WTC11 (cell line): ENCODE results near the gene BPTF. TPM values are rescaled to one million over a fixed set of nuclear protein-coding genes. Genes with fewer than 3 reads are reported as not detected.

ENCODE experiments used
- ATAC-seq: fragments of 200-7000 bp; cut with Tn5 transposase; 2 replicates; pipeline ENCODE4 v1.10.0; 2021; ENCODE audit warnings: mild to moderate bottlenecking, moderate library complexity
- CTCF ChIA-PET: fragments of 300-600 bp; sonication (Branson Sonifier 250); formaldehyde crosslinking; loops from one replicate; lab custom pipeline; 2021; ENCODE audit warnings: antibody characterized with exemption; lab: Charles Lee
- POLR2A ChIA-PET: fragments of 350-600 bp; sonication (Branson Sonifier 250); formaldehyde crosslinking; loops from one replicate; lab custom pipeline; 2021; ENCODE audit warnings: antibody characterized with exemption; lab: Charles Lee
- DNase-seq: peaks from one replicate; pipeline ENCODE4 v3.0.0; 2021; ENCODE audit warnings: low spot score
- H3K27ac Mint-ChIP-seq: 2 replicates; pipeline ENCODE4 v1.8.0; 2021; ENCODE audit warnings: mixed read lengths
- H3K27me3 Mint-ChIP-seq: 2 replicates; pipeline ENCODE4 v1.8.0; 2021; ENCODE audit warnings: low read depth, mild to moderate bottlenecking, moderate library complexity, mixed read lengths
- H3K36me3 Mint-ChIP-seq: 2 replicates; pipeline ENCODE4 v1.8.0; 2021; ENCODE audit warnings: mixed read lengths
- H3K4me1 Mint-ChIP-seq: 2 replicates; pipeline ENCODE4 v1.8.0; 2022; ENCODE audit warnings: mixed read lengths
- H3K4me3 Mint-ChIP-seq: 2 replicates; pipeline ENCODE4 v1.8.0; 2021; ENCODE audit warnings: mild to moderate bottlenecking, moderate library complexity, mixed read lengths
- H3K9me3 Mint-ChIP-seq: 2 replicates; pipeline ENCODE4 v1.8.0; 2021; ENCODE audit warnings: mixed read lengths
- ATF6 ChIP-seq: sonication (generic); formaldehyde crosslinking; IDR thresholded peaks from 2 replicates; pipeline ENCODE4 v1.8.1; 2023; ENCODE audit warnings: mild to moderate bottlenecking, missing genetic modification reagents
- CBFB ChIP-seq: sonication (generic); formaldehyde crosslinking; IDR thresholded peaks from 2 replicates; pipeline ENCODE4 v1.8.1; 2022; ENCODE audit warnings: mild to moderate bottlenecking, low read depth, missing genetic modification reagents
- E2F4 ChIP-seq: sonication (generic); formaldehyde crosslinking; IDR thresholded peaks from 2 replicates; pipeline ENCODE4 v1.8.1; 2022; ENCODE audit warnings: low read depth, mild to moderate bottlenecking, moderate library complexity, missing genetic modification reagents, borderline replicate concordance
- ESRRA ChIP-seq: sonication (generic); formaldehyde crosslinking; IDR thresholded peaks from 2 replicates; pipeline ENCODE4 v1.8.1; 2022; ENCODE audit warnings: mild to moderate bottlenecking, missing genetic modification reagents, borderline replicate concordance
- FOXJ3 ChIP-seq: sonication (generic); formaldehyde crosslinking; IDR thresholded peaks from 2 replicates; pipeline ENCODE4 v1.9.0; 2021; ENCODE audit warnings: missing genetic modification reagents, mild to moderate bottlenecking, borderline replicate concordance
- FOXK1 ChIP-seq: sonication (generic); formaldehyde crosslinking; IDR thresholded peaks from 2 replicates; pipeline ENCODE4 v1.8.0; 2022; ENCODE audit warnings: mild to moderate bottlenecking, moderate library complexity, missing genetic modification reagents
- GRHL2 ChIP-seq: fragments of 250-450 bp; sonication (Bioruptor Pico); IDR thresholded peaks from 2 replicates; pipeline ENCODE4 v1.8.0; 2022; ENCODE audit warnings: mild to moderate bottlenecking, moderate library complexity; ENCODE audit not compliant: insufficient replicate concordance, severe bottlenecking
- HMGA2 ChIP-seq: fragments of 250-450 bp; sonication (Bioruptor Pico); IDR thresholded peaks from 2 replicates; pipeline ENCODE4 v1.4.0; 2021; ENCODE audit warnings: mild to moderate bottlenecking, moderate library complexity
- JAZF1 ChIP-seq: fragments of 250-450 bp; sonication (Bioruptor Pico); IDR thresholded peaks from 2 replicates; pipeline ENCODE4 v1.9.0; 2021; ENCODE audit warnings: moderate library complexity, mild to moderate bottlenecking, inconsistent platforms
- MAX ChIP-seq: sonication (generic); formaldehyde crosslinking; IDR thresholded peaks from 2 replicates; pipeline ENCODE4 v1.8.0; 2022; ENCODE audit warnings: mild to moderate bottlenecking, missing genetic modification reagents
- MYBL2 ChIP-seq: sonication (generic); formaldehyde crosslinking; IDR thresholded peaks from 2 replicates; pipeline ENCODE4 v1.8.1; 2023; ENCODE audit warnings: mild to moderate bottlenecking, moderate library complexity, missing genetic modification reagents
- NFATC4 ChIP-seq: fragments of 250-450 bp; sonication (Bioruptor Pico); IDR thresholded peaks from 2 replicates; pipeline ENCODE4 v1.9.0; 2021; ENCODE audit warnings: mild to moderate bottlenecking
- NFYB ChIP-seq: sonication (generic); formaldehyde crosslinking; conservative IDR thresholded peaks from 2 replicates; pipeline ENCODE4 v1.8.0; 2022; ENCODE audit warnings: low read depth, missing genetic modification reagents
- SMAD3 ChIP-seq: sonication (generic); formaldehyde crosslinking; IDR thresholded peaks from 2 replicates; pipeline ENCODE4 v1.8.0; 2022; ENCODE audit warnings: missing genetic modification reagents, mild to moderate bottlenecking, borderline replicate concordance
- SOX15 ChIP-seq: fragments of 250-450 bp; sonication (Bioruptor Pico); IDR thresholded peaks from 2 replicates; pipeline ENCODE4 v1.9.0; 2021; ENCODE audit warnings: mild to moderate bottlenecking
- SP1 ChIP-seq: sonication (generic); formaldehyde crosslinking; conservative IDR thresholded peaks from 2 replicates; pipeline ENCODE4 v1.8.1; 2022; ENCODE audit warnings: missing genetic modification reagents
- TEAD4 ChIP-seq: sonication (generic); formaldehyde crosslinking; IDR thresholded peaks from 2 replicates; pipeline ENCODE4 v1.8.0; 2022; ENCODE audit warnings: mild to moderate bottlenecking, missing genetic modification reagents
- TP53 ChIP-seq: sonication (generic); formaldehyde crosslinking; IDR thresholded peaks from 2 replicates; pipeline ENCODE4 v1.8.1; 2023; ENCODE audit warnings: mild to moderate bottlenecking, missing genetic modification reagents
- ZNF138 ChIP-seq: sonication (generic); formaldehyde crosslinking; conservative IDR thresholded peaks from 2 replicates; pipeline ENCODE4 v1.8.1; 2022; ENCODE audit warnings: mild to moderate bottlenecking, moderate library complexity, missing genetic modification reagents
- ZNF232 ChIP-seq: sonication (generic); formaldehyde crosslinking; IDR thresholded peaks from 2 replicates; pipeline ENCODE4 v1.8.0; 2022; ENCODE audit warnings: mild to moderate bottlenecking, missing genetic modification reagents
- ZNF396 ChIP-seq: fragments of 250-450 bp; sonication (Bioruptor Pico); IDR thresholded peaks from 2 replicates; pipeline ENCODE4 v1.8.0; 2021; ENCODE audit warnings: mild to moderate bottlenecking, moderate library complexity, borderline replicate concordance
- ZNF416 ChIP-seq: fragments of 250-450 bp; sonication (Bioruptor Pico); IDR thresholded peaks from 2 replicates; pipeline ENCODE4 v1.9.0; 2021; ENCODE audit warnings: mild to moderate bottlenecking, inconsistent platforms
- ZNF671 ChIP-seq: fragments of 250-450 bp; sonication (Bioruptor Pico); IDR thresholded peaks from 2 replicates; pipeline ENCODE4 v1.8.0; 2021; ENCODE audit warnings: mild to moderate bottlenecking
- total RNA-seq: library from RNA; stranded (reverse); gene quantifications from 3 replicates; pipeline ENCODE4 v1.2.3, GENCODE V29; 2021
- TF ChIP-seq, protein P1 (sequence below): sonication (generic); formaldehyde crosslinking; IDR thresholded peaks from 2 replicates; pipeline ENCODE4 v1.8.0; 2022; ENCODE audit warnings: mild to moderate bottlenecking, missing genetic modification reagents
- TF ChIP-seq, protein P2 (sequence below): fragments of 250-450 bp; sonication (Bioruptor Pico); IDR thresholded peaks from 2 replicates; pipeline ENCODE4 v2.1.2; 2022; ENCODE audit warnings: mild to moderate bottlenecking, moderate library complexity
- TF ChIP-seq, protein P3 (sequence below): sonication (generic); formaldehyde crosslinking; conservative IDR thresholded peaks from 2 replicates; pipeline ENCODE4 v1.8.1; 2022; ENCODE audit warnings: mild to moderate bottlenecking, missing genetic modification reagents
- TF ChIP-seq, protein P4 (sequence below): fragments of 250-450 bp; sonication (Bioruptor Pico); IDR thresholded peaks from 2 replicates; pipeline ENCODE4 v1.9.0; 2021; ENCODE audit warnings: mild to moderate bottlenecking, borderline replicate concordance

The BPTF gene
- total RNA-seq, 1 experiment from 2014 or later: 178 TPM

GRCh38 chr17:68015081-68015723, 189.9 kb downstream of the BPTF start:
- no peak for TF ChIP-seq NFATC4 (CRISPR knock-in tag)
- TF ChIP-seq TEAD4: no peak
- no peak for TF ChIP-seq NFYB (CRISPR knock-in tag)
- no peak for TF ChIP-seq SMAD3 (CRISPR knock-in tag)
- TF ChIP-seq FOXK1 (CRISPR knock-in tag): no peak
- no peak for TF ChIP-seq MYBL2 (CRISPR knock-in tag)
- TF ChIP-seq TP53 (CRISPR knock-in tag): no peak
- TF ChIP-seq HMGA2 (CRISPR knock-in tag): no peak
- no peak for TF ChIP-seq GRHL2 (CRISPR knock-in tag)
- no peaks in the 10 kb centered on the region for H3K9me3 Mint-ChIP-seq
- no peaks in the 10 kb centered on the region; the same call in 1 of the 2 replicates for H3K27me3 Mint-ChIP-seq
- no peak for DNase-seq
- H3K27ac Mint-ChIP-seq: no peak overlapping the region
- CTCF ChIA-PET: interaction anchor here (0.5 to 1.2 kb wide), 4 partner anchors 19 to 451 kb away, joined by 3 to 4 read pairs (median 4); no protein-coding TSS in a partner anchor
- H3K4me1 Mint-ChIP-seq: peaks cover 5% of the 10 kb centered on the region
- no peaks in the 10 kb centered on the region for H3K36me3 Mint-ChIP-seq
- no peak overlapping the region for H3K4me3 Mint-ChIP-seq
- no peak for ATAC-seq
- POLR2A ChIA-PET: no interaction called here

GRCh38 chr17:68016838-68017237, 191.5 kb downstream of the BPTF start:
- H3K4me1 Mint-ChIP-seq: peaks cover 8% of the 10 kb centered on the region
- TF ChIP-seq MAX (CRISPR knock-in tag): no peak
- TF ChIP-seq ATF6: no peak
- TF ChIP-seq, protein P1, sequence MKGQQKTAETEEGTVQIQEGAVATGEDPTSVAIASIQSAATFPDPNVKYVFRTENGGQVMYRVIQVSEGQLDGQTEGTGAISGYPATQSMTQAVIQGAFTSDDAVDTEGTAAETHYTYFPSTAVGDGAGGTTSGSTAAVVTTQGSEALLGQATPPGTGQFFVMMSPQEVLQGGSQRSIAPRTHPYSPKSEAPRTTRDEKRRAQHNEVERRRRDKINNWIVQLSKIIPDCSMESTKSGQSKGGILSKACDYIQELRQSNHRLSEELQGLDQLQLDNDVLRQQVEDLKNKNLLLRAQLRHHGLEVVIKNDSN (CRISPR knock-in tag): no peak
- TF ChIP-seq CBFB (CRISPR knock-in tag): no peak
- no peak for TF ChIP-seq ESRRA
- no peak for TF ChIP-seq ZNF138 (CRISPR knock-in tag)
- TF ChIP-seq SOX15 (CRISPR knock-in tag): no peak
- TF ChIP-seq FOXJ3 (CRISPR knock-in tag): no peak
- no peak for TF ChIP-seq GRHL2 (CRISPR knock-in tag)
- no peak for TF ChIP-seq JAZF1
- no peak for TF ChIP-seq ZNF232 (CRISPR knock-in tag)
- TF ChIP-seq, protein P2, sequence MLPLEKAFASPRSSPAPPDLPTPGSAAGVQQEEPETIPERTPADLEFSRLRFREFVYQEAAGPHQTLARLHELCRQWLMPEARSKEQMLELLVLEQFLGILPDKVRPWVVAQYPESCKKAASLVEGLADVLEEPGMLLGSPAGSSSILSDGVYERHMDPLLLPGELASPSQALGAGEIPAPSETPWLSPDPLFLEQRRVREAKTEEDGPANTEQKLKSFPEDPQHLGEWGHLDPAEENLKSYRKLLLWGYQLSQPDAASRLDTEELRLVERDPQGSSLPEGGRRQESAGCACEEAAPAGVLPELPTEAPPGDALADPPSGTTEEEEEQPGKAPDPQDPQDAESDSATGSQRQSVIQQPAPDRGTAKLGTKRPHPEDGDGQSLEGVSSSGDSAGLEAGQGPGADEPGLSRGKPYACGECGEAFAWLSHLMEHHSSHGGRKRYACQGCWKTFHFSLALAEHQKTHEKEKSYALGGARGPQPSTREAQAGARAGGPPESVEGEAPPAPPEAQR: no peak
- no peak for TF ChIP-seq ZNF416 (CRISPR knock-in tag)
- TF ChIP-seq, protein P3, sequence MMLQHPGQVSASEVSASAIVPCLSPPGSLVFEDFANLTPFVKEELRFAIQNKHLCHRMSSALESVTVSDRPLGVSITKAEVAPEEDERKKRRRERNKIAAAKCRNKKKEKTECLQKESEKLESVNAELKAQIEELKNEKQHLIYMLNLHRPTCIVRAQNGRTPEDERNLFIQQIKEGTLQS: no peak
- TF ChIP-seq E2F4: no peak
- no peak for TF ChIP-seq ZNF396
- no peak for TF ChIP-seq SP1 (CRISPR knock-in tag)
- no peak for TF ChIP-seq ZNF671 (CRISPR knock-in tag)
- TF ChIP-seq, protein P4, sequence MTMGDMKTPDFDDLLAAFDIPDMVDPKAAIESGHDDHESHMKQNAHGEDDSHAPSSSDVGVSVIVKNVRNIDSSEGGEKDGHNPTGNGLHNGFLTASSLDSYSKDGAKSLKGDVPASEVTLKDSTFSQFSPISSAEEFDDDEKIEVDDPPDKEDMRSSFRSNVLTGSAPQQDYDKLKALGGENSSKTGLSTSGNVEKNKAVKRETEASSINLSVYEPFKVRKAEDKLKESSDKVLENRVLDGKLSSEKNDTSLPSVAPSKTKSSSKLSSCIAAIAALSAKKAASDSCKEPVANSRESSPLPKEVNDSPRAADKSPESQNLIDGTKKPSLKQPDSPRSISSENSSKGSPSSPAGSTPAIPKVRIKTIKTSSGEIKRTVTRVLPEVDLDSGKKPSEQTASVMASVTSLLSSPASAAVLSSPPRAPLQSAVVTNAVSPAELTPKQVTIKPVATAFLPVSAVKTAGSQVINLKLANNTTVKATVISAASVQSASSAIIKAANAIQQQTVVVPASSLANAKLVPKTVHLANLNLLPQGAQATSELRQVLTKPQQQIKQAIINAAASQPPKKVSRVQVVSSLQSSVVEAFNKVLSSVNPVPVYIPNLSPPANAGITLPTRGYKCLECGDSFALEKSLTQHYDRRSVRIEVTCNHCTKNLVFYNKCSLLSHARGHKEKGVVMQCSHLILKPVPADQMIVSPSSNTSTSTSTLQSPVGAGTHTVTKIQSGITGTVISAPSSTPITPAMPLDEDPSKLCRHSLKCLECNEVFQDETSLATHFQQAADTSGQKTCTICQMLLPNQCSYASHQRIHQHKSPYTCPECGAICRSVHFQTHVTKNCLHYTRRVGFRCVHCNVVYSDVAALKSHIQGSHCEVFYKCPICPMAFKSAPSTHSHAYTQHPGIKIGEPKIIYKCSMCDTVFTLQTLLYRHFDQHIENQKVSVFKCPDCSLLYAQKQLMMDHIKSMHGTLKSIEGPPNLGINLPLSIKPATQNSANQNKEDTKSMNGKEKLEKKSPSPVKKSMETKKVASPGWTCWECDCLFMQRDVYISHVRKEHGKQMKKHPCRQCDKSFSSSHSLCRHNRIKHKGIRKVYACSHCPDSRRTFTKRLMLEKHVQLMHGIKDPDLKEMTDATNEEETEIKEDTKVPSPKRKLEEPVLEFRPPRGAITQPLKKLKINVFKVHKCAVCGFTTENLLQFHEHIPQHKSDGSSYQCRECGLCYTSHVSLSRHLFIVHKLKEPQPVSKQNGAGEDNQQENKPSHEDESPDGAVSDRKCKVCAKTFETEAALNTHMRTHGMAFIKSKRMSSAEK (CRISPR knock-in tag): no peak
- no peak for ATAC-seq
- no peak overlapping the region for H3K27ac Mint-ChIP-seq
- no peaks in the 10 kb centered on the region for H3K36me3 Mint-ChIP-seq
- H3K27me3 Mint-ChIP-seq: no peaks in the 10 kb centered on the region; the same call in 1 of the 2 replicates
- DNase-seq: no peak
- CTCF ChIA-PET: no interaction called here
- POLR2A ChIA-PET: no interaction called here
- no peaks in the 10 kb centered on the region for H3K9me3 Mint-ChIP-seq
- no peak overlapping the region for H3K4me3 Mint-ChIP-seq
